AG04449 (cell line): ENCODE measurements around the gene SPNS1.

Experiments used
- CTCF ChIA-PET: fragments of 350-600 bp; formaldehyde crosslinking; extraction: SDS; loops from one replicate; lab custom pipeline; 2021; ENCODE audit warnings: antibody characterized with exemption; lab: Yijun Ruan, JAX
- POLR2A ChIA-PET: fragments of 400-600, 350-600 bp; formaldehyde crosslinking; extraction: SDS; loops from one replicate; lab custom pipeline; 2020; ENCODE audit warnings: antibody characterized with exemption, inconsistent platforms; lab: Yijun Ruan, JAX
- DNase-seq: peaks from one replicate; pipeline ENCODE4 v3.0.0-alpha.2; 2010; ENCODE audit warnings: low read depth, low spot score
- H3K4me3 ChIP-seq: 2 replicates; pipeline ENCODE4 v1.5.1; 2011; ENCODE audit warnings: low read depth, mild to moderate bottlenecking, control low read depth, low read length
- CTCF ChIP-seq: IDR thresholded peaks from one replicate; pipeline ENCODE4 v1.5.1; 2011; ENCODE audit warnings: mild to moderate bottlenecking, moderate library complexity, low read length, control low read depth, inconsistent platforms; ENCODE audit not compliant: insufficient read depth; ENCODE audit errors: missing control alignments

SPNS1 gene

GRCh38 chr16:29007730-29008593, 33.4 kb downstream of the SPNS1 start:
- TF ChIP-seq CTCF = no peak

GRCh38 chr16:29009050-29009837, 34.7 kb downstream of the SPNS1 start:
- H3K4me3 ChIP-seq = no peak overlapping the region
- no peak for DNase-seq
- no peak for TF ChIP-seq CTCF
- ChIA-PET CTCF (interaction anchor here (1.3 kb wide), 1 partner anchor 10 kb away, joined by 3 read pairs; no protein-coding TSS in a partner anchor), POLR2A (no interaction called here)

More at GRCh38 chr16:29007730-29008593, 33.4 kb downstream of the SPNS1 start:
- ChIA-PET POLR2A (interaction anchor here (1.0 kb wide), 1 partner anchor 185 kb away, joined by 4 read pairs; the partner anchor contains the start of gene ATXN2L), CTCF (interaction anchor here (0.7 kb wide), 1 partner anchor 21 kb away, joined by 3 read pairs; no protein-coding TSS in a partner anchor)
- H3K4me3 ChIP-seq = no peak overlapping the region
- DNase-seq = no peak

DNA sequence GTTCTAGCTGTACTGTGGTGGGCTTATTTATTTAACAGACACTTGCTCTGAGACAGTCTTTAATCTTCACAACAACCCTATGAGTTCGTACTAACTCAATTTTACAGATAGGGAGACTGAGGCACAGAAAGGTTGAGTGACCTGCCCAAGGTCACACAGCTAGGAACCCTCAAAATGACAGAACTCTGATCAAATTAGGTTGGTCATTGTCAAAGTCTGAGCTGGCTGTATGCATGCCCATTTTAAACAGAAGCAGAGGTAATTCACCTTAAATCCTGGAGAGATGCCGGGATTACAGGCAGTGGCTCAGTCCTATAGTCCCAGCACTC, 35.2 kb downstream of the SPNS1 start:
- ChIA-PET POLR2A (no interaction called here), CTCF (interaction anchor here (1.3 kb wide), 1 partner anchor 11 kb away, joined by 3 read pairs; no protein-coding TSS in a partner anchor)
- TF ChIP-seq CTCF = no peak
- no peak overlapping the region for H3K4me3 ChIP-seq
- no peak for DNase-seq

- no peak for TF ChIP-seq CTCF
- DNase-seq = no peak
- ChIA-PET CTCF (no interaction called here), POLR2A (interaction anchor here (0.6 kb wide), 1 partner anchor 951 kb away, joined by 3 read pairs; the partner anchor contains the start of gene TMEM219)
- H3K4me3 ChIP-seq = no peak overlapping the region
Measured at GRCh38 chr16:29011112-29011511, 36.5 kb downstream of the SPNS1 start.

- ChIA-PET CTCF (no interaction called here), POLR2A (no interaction called here)
- no peak for DNase-seq
- H3K4me3 ChIP-seq = no peak overlapping the region
- TF ChIP-seq CTCF = no peak
Measured at GRCh38 chr16:29011851-29012250, 37.3 kb downstream of the SPNS1 start.
